GM19452 (cell line): ENCODE data around the gene BANP.
"Not testable (repeated sequence)": the region's sequence is repeated elsewhere in the genome, so short reads cannot be mapped to it uniquely, and the experiment has no call there.

Source experiments
- ATAC-seq: cut with Tn5 transposase; IDR thresholded peaks from one replicate; pipeline ENCODE4 v1.9.1; 2021; ENCODE audit not compliant: unreplicated experiment

BANP gene

GRCh38 chr16:87965417-87965816 lies 14.2 kb downstream of the BANP start:
- ATAC-seq = no peak

- no peak for ATAC-seq
These were observed 14.9 kb downstream of the BANP start for GRCh38 chr16:87966064-87966645.

GRCh38 chr16:87966685-87967185 lies 15.5 kb downstream of the BANP start:
- no peak for ATAC-seq

- ATAC-seq = no peak
These were observed 17.3 kb downstream of the BANP start for GRCh38 chr16:87968541-87968940.

- no peak for ATAC-seq
These were observed 19.0 kb downstream of the BANP start for GRCh38 chr16:87970186-87970585.

GRCh38 chr16:87971933-87972332 lies 20.7 kb downstream of the BANP start:
- no peak for ATAC-seq

GRCh38 chr16:87973717-87974116 lies 22.5 kb downstream of the BANP start:
- ATAC-seq = no peak

- ATAC-seq = no peak
These were observed 22.9 kb downstream of the BANP start for GRCh38 chr16:87974178-87974577.

- no peak for ATAC-seq
These were observed 25.4 kb downstream of the BANP start for GRCh38 chr16:87976665-87977064.

- ATAC-seq = no peak
These were observed 26.9 kb downstream of the BANP start for GRCh38 chr16:87978127-87978526.

- ATAC-seq = no peak
These were observed 28.1 kb downstream of the BANP start for GRCh38 chr16:87979352-87979751.

GRCh38 chr16:87979911-87980630 lies 28.8 kb downstream of the BANP start:
- ATAC-seq = not testable (repeated sequence)

- ATAC-seq = not testable (repeated sequence)
These were observed 30.1 kb downstream of the BANP start for GRCh38 chr16:87981376-87981775.

GRCh38 chr16:87982581-87983041 lies 31.4 kb downstream of the BANP start:
- ATAC-seq = no peak

GRCh38 chr16:87983072-87983736 lies 32.0 kb downstream of the BANP start:
- ATAC-seq = not testable (repeated sequence)

- not testable (repeated sequence) for ATAC-seq
These were observed 32.5 kb downstream of the BANP start for GRCh38 chr16:87983737-87984097.

- not testable (repeated sequence) for ATAC-seq
These were observed 32.9 kb downstream of the BANP start for GRCh38 chr16:87984180-87984579.

GRCh38 chr16:87984632-87985267 lies 33.5 kb downstream of the BANP start:
- no peak for ATAC-seq

GRCh38 chr16:87985493-87985892 lies 34.3 kb downstream of the BANP start:
- not testable (repeated sequence) for ATAC-seq

GRCh38 chr16:87986361-87986849 lies 35.2 kb downstream of the BANP start:
- ATAC-seq = not testable (repeated sequence)

GRCh38 chr16:87988596-87988995 lies 37.4 kb downstream of the BANP start:
- not testable (repeated sequence) for ATAC-seq
